HFF-Myc (cell line): ENCODE results near the gene BRSK2.
"Not testable (repeated sequence)": the region's sequence is repeated elsewhere in the genome, so short reads cannot be mapped to it uniquely, and the experiment has no call there.

Source experiments
- DNase-seq: peaks from one replicate; pipeline ENCODE4 v3.0.0-alpha.2; 2011; ENCODE audit warnings: low read depth; ENCODE audit errors: extremely low read depth
- H3K4me3 ChIP-seq: replicated peaks from 2 replicates; pipeline ENCODE4 v1.5.1; 2011; ENCODE audit warnings: low read depth, mild to moderate bottlenecking, control low read depth, low read length
- TF ChIP-seq, protein P1 (sequence below): IDR thresholded peaks from 2 replicates; pipeline ENCODE4 v1.5.1; 2012; ENCODE audit warnings: mild to moderate bottlenecking, low read depth, low read length, control low read depth; ENCODE audit errors: missing control alignments

BRSK2 gene

DNA sequence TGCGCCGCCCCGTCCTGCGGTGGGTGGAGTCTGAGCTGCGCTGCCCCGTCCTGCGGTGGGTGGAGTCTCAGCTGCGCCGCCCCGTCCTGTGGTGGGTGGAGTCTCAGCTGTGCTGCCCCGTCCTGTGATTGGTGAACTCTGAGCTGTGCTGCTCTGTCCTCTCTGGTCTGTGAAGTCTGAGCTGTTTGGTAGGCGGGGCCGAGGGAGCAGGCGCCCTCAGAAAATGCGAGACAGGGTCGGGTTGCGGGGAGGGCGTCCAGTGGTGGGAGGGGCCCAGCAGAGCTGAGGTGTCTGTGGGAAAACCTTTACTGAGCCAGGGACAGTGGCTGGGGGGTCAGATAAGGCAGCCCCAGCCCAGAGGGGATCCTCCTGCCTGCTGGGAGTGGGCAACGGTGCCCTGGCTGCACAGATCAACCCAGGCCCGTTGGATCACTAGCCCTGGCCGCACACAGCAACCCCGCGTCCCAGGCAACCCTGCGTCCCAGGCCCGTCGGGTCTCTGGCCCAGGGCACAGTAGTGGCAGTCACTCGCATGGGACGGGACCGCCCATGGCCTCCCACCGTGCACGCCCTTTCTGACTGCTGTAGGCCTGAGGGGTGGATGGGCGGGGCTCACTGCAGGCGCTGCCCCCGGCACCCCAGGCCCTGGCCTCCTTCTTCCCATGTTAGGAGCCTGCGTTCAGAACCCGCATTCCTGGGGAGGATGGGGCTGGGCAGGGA is 22.8 kb downstream of the BRSK2 start:
- no peak for DNase-seq
- no peak overlapping the region for H3K4me3 ChIP-seq
- TF ChIP-seq, protein P1, sequence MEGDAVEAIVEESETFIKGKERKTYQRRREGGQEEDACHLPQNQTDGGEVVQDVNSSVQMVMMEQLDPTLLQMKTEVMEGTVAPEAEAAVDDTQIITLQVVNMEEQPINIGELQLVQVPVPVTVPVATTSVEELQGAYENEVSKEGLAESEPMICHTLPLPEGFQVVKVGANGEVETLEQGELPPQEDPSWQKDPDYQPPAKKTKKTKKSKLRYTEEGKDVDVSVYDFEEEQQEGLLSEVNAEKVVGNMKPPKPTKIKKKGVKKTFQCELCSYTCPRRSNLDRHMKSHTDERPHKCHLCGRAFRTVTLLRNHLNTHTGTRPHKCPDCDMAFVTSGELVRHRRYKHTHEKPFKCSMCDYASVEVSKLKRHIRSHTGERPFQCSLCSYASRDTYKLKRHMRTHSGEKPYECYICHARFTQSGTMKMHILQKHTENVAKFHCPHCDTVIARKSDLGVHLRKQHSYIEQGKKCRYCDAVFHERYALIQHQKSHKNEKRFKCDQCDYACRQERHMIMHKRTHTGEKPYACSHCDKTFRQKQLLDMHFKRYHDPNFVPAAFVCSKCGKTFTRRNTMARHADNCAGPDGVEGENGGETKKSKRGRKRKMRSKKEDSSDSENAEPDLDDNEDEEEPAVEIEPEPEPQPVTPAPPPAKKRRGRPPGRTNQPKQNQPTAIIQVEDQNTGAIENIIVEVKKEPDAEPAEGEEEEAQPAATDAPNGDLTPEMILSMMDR = no peak

DNA sequence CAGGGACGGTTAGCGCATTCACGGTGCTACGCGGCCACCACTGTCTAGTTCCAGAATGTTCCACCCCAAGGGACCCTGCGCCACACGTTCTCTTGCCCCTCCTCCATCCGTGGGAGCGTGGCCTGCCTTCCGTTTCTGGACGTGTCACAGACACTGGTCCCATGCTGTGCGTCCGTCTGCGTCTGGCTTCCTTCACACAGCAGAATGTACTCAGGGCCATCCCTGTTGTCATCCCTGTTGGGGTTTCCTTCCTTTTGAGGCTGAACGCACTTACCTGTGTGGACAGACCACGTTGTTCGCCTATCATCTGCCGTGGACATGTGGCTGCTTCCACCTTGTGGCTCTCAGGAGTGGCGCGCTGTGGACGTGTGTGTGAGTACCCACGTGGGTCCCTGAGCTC is 24.9 kb downstream of the BRSK2 start:
- DNase-seq = no peak
- TF ChIP-seq, protein P1 = no peak
- H3K4me3 ChIP-seq = no peak overlapping the region

DNA sequence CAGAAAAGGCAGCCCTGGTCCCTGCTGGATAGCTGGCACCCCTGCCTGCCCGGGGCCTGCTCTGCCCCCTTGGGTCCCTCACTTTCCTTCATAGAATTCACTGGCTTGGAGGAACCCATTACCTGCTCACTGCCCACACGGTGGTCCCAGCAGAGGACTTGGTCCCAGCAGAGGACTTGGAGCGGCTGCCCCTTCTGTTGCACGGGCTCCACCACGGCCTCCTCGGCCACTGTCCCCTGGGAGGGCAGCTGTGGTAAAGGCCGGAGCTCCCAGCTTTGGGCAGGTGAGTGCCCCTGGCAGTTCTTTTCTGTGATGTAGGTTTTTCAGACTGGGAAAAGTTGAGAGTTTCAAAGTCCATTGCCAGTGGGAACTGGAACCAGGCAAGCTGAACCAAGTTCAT is 25.9 kb downstream of the BRSK2 start:
- no peak for DNase-seq
- TF ChIP-seq, protein P1 = no peak
- no peak overlapping the region for H3K4me3 ChIP-seq

DNA sequence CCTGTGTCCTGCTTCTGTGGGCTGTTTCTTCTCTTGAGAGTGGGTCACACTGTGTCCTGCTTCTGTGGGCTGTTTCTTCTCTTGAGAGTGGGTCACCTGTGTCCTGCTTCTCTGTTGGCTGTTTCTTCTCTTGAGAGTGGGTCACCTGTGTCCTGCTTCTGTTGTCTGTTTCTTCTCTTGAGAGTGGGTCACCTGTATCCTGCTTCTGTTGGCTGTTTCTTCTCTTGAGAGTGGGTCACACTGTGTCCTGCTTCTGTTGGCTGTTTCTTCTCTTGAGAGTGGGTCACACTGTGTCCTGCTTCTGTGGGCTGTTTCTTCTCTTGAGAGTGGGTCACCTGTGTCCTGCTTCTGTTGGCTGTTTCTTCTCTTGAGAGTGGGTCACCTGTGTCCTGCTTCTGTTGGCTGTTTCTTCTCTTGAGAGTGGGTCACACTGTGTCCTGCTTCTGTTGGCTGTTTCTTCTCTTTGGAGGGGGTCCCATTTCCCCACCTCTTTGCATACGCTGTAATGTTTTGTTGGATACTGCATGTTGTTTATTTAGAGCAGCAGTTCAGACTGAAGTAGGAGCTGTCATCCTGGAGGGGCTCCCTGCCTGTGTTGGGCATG is 28.6 kb downstream of the BRSK2 start:
- not testable (repeated sequence) for DNase-seq, H3K4me3 ChIP-seq

DNA sequence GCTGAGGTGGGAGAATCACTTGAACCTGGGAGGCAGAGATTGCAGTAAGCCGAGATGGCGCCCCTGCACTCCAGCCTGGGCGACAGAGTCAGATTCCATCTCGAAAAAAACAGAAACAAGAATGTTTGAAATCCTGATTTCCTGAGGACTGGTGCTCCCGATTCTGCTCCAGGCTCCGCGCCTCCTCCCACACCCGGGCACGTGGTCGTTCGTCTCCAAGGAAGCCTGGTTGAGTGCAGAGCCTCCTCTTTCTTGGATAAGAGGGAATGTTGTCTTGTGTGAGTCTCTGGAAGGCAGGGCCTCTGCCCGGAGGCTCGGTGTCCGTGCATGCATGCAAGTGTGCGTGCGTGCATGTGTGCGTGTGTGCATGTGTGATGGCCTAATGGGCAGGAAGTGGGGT is 30.1 kb downstream of the BRSK2 start:
- H3K4me3 ChIP-seq = no peak overlapping the region
- DNase-seq = no peak
- TF ChIP-seq, protein P1 = no peak

DNA sequence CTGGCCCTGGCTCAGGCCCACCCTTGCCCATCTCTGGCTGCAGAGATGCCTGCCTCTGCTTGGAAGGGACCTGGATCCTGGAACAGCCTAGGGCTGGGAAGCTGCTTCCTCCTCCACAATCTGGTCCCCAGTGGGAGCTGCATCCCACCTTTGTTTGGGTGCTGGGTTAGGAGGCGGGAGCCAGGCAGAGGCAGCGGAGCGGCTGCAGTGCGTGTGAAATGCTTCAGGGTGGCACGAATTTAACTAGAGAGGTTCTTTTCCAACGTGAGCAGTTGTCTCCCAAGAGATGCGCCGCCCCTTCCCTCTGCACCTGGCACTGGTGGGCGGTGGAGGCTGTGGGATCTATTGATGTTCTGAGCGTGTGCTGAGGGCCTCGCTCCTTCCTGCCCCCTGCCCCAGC is 31.6 kb downstream of the BRSK2 start:
- TF ChIP-seq, protein P1 = no peak
- H3K4me3 ChIP-seq = no peak overlapping the region
- DNase-seq = no peak

DNA sequence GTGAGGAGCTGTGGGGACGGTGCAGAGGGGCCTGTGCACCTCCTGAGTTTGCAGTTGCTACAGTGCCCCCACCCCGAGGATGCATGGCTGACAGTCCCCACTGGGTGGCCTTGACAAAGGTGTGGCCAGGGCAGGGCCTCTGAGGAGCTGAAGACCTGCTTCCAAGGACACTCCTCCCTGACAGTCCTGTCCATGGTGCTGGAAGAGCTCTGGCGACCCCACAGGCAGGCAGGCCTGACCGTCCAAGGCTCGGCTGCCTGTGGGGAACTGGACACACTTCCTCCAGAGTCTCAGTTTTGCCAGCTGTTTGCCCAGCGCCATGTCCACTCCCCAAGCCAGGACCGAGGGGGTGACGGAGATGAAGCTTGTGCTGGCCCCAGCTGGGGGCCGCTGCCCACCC is 32.7 kb downstream of the BRSK2 start:
- H3K4me3 ChIP-seq = no peak overlapping the region
- TF ChIP-seq, protein P1 = no peak
- no peak for DNase-seq
